ENCODE results near the gene MAPK11. TPM values are rescaled to one million over a fixed set of nuclear protein-coding genes. Genes with fewer than 3 reads are reported as not detected.

MAPK11 gene
- total RNA-seq, 2 donors from 2014 or later, result 3.7 to 4.0 TPM

- no peak for DNase-seq (ENCODE audit: low spot score)
- TF ChIP-seq CTCF (IDR thresholded peaks at IDR 0.05), result no peak
- H3K36me3 ChIP-seq, result no peaks in the 10 kb centered on the region
- no peak overlapping the region for H3K4me3 ChIP-seq
- no peaks in the 10 kb centered on the region for H3K27me3 ChIP-seq
- H3K4me1 ChIP-seq, result peaks cover 0 to 19% of the 10 kb centered on the region in 2 donors
- no peak overlapping the region for H3K27ac ChIP-seq
- no peaks in the 10 kb centered on the region for H3K9me3 ChIP-seq
Observed at GRCh38 chr22:50313600-50313999, 43.4 kb upstream of the MAPK11 start.

- Histone ChIP-seq H3K36me3 (no peaks in the 10 kb centered on the region), H3K9me3 (no peaks in the 10 kb centered on the region), H3K4me1 (peaks cover 0 to 25% of the 10 kb centered on the region in 2 donors), H3K4me3 (no peak overlapping the region), H3K27ac (no peak overlapping the region), H3K27me3 (no peaks in the 10 kb centered on the region)
- DNase-seq (ENCODE audit: low spot score), result no peak
- TF ChIP-seq CTCF (IDR thresholded peaks at IDR 0.05), result no peak
Observed at GRCh38 chr22:50313021-50313420, 42.8 kb upstream of the MAPK11 start.

- Histone ChIP-seq H3K4me3 (no peak overlapping the region), H3K27ac (no peak overlapping the region), H3K36me3 (no peaks in the 10 kb centered on the region), H3K4me1 (peaks cover 0 to 28% of the 10 kb centered on the region in 2 donors), H3K9me3 (no peaks in the 10 kb centered on the region), H3K27me3 (no peaks in the 10 kb centered on the region)
- TF ChIP-seq CTCF (IDR thresholded peaks at IDR 0.05), result no peak
- no peak for DNase-seq (ENCODE audit: low spot score)
Observed at GRCh38 chr22:50312371-50312770, 42.2 kb upstream of the MAPK11 start.

GRCh38 chr22:50311606-50312351 is 41.6 kb upstream of the MAPK11 start:
- H3K9me3 ChIP-seq, result no peaks in the 10 kb centered on the region
- TF ChIP-seq CTCF (IDR thresholded peaks at IDR 0.05), result no peak
- no peak for DNase-seq (ENCODE audit: low spot score)
- H3K4me3 ChIP-seq, result no peak overlapping the region
- H3K4me1 ChIP-seq, result peaks cover 0 to 29% of the 10 kb centered on the region in 2 donors
- no peak overlapping the region for H3K27ac ChIP-seq
- no peaks in the 10 kb centered on the region for H3K27me3 ChIP-seq
- H3K36me3 ChIP-seq, result no peaks in the 10 kb centered on the region

GRCh38 chr22:50310949-50311444 is 40.8 kb upstream of the MAPK11 start:
- no peak for TF ChIP-seq CTCF (IDR thresholded peaks at IDR 0.05)
- DNase-seq (ENCODE audit: low spot score), result no peak
- no peak overlapping the region for H3K4me3 ChIP-seq

More at GRCh38 chr22:50310949-50311444, 40.8 kb upstream of the MAPK11 start:
- Histone ChIP-seq H3K9me3 (no peaks in the 10 kb centered on the region), H3K27me3 (no peaks in the 10 kb centered on the region), H3K27ac (no peak overlapping the region), H3K36me3 (no peaks in the 10 kb centered on the region), H3K4me1 (peaks cover 0 to 36% of the 10 kb centered on the region in 2 donors)

All from right atrium auricular region (tissue), 2 donors.